Loucy (cell line): ENCODE results near the gene XRCC3.

Source experiments
- H2AFZ ChIP-seq: fragments of 200-600 bp; sonication (generic); 2 replicates; pipeline ENCODE4 v1.6.0; 2016; ENCODE audit warnings: antibody characterized with exemption, mild to moderate bottlenecking, low read length, moderate library complexity
- H3F3A ChIP-seq: fragments of 200-600 bp; 2 replicates; pipeline ENCODE4 v1.6.0; 2016; ENCODE audit warnings: antibody characterized with exemption, low read depth, mild to moderate bottlenecking
- H3K27me3 ChIP-seq: fragments of 200-600 bp; sonication (generic); 2 replicates; pipeline ENCODE4 v1.6.1; 2014; ENCODE audit warnings: low read length, mild to moderate bottlenecking; ENCODE audit not compliant: insufficient read depth, poor library complexity, severe bottlenecking
- H3K36me3 ChIP-seq: fragments of 200-600 bp; sonication (generic); 2 replicates; pipeline ENCODE4 v1.6.1; 2016; ENCODE audit warnings: low read length; ENCODE audit not compliant: insufficient read depth
- H3K4me1 ChIP-seq: fragments of 200-600 bp; sonication (generic); 2 replicates; pipeline ENCODE4 v1.5.1; 2014; ENCODE audit warnings: low read length, mild to moderate bottlenecking; ENCODE audit not compliant: insufficient read depth, poor library complexity, severe bottlenecking
- H3K4me2 ChIP-seq: fragments of 200-600 bp; sonication (generic); 2 replicates; pipeline ENCODE4 v1.6.0; 2014; ENCODE audit warnings: antibody characterized with exemption, low read length, low read depth, mild to moderate bottlenecking; ENCODE audit not compliant: poor library complexity, severe bottlenecking
- H3K4me3 ChIP-seq: fragments of 200-600 bp; sonication (generic); 2 replicates; pipeline ENCODE4 v1.5.1; 2014; ENCODE audit warnings: low read length, mild to moderate bottlenecking, mixed read lengths; ENCODE audit not compliant: poor library complexity, severe bottlenecking
- H3K79me2 ChIP-seq: fragments of 200-600 bp; sonication (generic); 2 replicates; pipeline ENCODE4 v1.6.1; 2014; ENCODE audit warnings: low read length; ENCODE audit not compliant: insufficient read depth
- H3K9ac ChIP-seq: fragments of 200-600 bp; sonication (generic); 2 replicates; pipeline ENCODE4 v1.6.0; 2014; ENCODE audit warnings: mild to moderate bottlenecking, low read depth, low read length, moderate library complexity; ENCODE audit not compliant: poor library complexity, severe bottlenecking
- H3K9me2 ChIP-seq: fragments of 200-600 bp; sonication (generic); replicated peaks from 2 replicates; pipeline ENCODE4 v1.6.1; 2016; ENCODE audit warnings: low read depth, low read length, mixed read lengths
- H3K9me3 ChIP-seq: fragments of 200-600 bp; sonication (generic); 2 replicates; pipeline ENCODE4 v1.6.1; 2014; ENCODE audit warnings: mild to moderate bottlenecking, antibody characterized with exemption, low read length, low read depth; ENCODE audit not compliant: insufficient read depth
- H4K20me1 ChIP-seq: fragments of 200-600 bp; sonication (generic); 2 replicates; pipeline ENCODE4 v1.6.0; 2014; ENCODE audit warnings: antibody characterized with exemption, low read length, mild to moderate bottlenecking; ENCODE audit not compliant: insufficient read depth, poor library complexity, severe bottlenecking
- EZH2phosphoT487 ChIP-seq: fragments of 200-600 bp; IDR thresholded peaks from 2 replicates; pipeline ENCODE4 v1.6.1; 2018; ENCODE audit warnings: antibody characterized with exemption, mild to moderate bottlenecking, moderate library complexity, borderline replicate concordance
- TF ChIP-seq, protein P1 (sequence below): fragments of 200-600 bp; sonication (generic); conservative IDR thresholded peaks from 2 replicates; pipeline ENCODE4 v1.5.1; 2014; ENCODE audit warnings: mild to moderate bottlenecking, antibody characterized with exemption, low read length

Gene XRCC3

DNA sequence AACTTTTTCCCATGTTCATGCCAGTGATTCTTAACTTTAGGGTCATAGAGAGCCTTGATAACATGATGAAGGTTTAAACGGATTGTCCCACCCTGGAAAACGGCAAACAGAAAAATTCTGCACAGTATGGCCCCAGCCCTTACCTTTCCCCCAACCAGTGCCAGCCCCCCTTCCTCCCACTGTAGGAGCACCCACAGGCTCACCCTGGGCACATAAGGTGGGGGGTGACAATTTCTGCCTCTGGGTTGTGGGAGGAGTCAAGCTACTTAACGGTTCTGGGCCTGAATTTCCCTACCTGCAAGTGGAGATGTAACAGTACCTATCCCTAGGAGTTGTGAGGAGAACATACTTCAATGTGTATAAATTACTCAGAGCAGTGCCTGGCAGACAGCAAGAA is 18.0 kb downstream of the XRCC3 start:
- H3K27me3 ChIP-seq: no peaks in the 10 kb centered on the region
- H2AFZ ChIP-seq: no peak overlapping the region
- no peak overlapping the region for H3K4me3 ChIP-seq
- H3K9me2 ChIP-seq: no peaks in the 10 kb centered on the region
- H3K79me2 ChIP-seq: no peaks in the 10 kb centered on the region
- H3K9me3 ChIP-seq: no peaks in the 10 kb centered on the region
- H4K20me1 ChIP-seq: no peaks in the 10 kb centered on the region
- TF ChIP-seq, protein P1, sequence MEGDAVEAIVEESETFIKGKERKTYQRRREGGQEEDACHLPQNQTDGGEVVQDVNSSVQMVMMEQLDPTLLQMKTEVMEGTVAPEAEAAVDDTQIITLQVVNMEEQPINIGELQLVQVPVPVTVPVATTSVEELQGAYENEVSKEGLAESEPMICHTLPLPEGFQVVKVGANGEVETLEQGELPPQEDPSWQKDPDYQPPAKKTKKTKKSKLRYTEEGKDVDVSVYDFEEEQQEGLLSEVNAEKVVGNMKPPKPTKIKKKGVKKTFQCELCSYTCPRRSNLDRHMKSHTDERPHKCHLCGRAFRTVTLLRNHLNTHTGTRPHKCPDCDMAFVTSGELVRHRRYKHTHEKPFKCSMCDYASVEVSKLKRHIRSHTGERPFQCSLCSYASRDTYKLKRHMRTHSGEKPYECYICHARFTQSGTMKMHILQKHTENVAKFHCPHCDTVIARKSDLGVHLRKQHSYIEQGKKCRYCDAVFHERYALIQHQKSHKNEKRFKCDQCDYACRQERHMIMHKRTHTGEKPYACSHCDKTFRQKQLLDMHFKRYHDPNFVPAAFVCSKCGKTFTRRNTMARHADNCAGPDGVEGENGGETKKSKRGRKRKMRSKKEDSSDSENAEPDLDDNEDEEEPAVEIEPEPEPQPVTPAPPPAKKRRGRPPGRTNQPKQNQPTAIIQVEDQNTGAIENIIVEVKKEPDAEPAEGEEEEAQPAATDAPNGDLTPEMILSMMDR: no peak
- no peak for TF ChIP-seq EZH2phosphoT487
- no peaks in the 10 kb centered on the region for H3K4me1 ChIP-seq
- H3K36me3 ChIP-seq: peaks cover 68% of the 10 kb centered on the region; the same call in 1 of the 2 replicates
- no peak overlapping the region for H3K9ac ChIP-seq
- no peaks in the 10 kb centered on the region for H3F3A ChIP-seq
- H3K4me2 ChIP-seq: no peak overlapping the region

DNA sequence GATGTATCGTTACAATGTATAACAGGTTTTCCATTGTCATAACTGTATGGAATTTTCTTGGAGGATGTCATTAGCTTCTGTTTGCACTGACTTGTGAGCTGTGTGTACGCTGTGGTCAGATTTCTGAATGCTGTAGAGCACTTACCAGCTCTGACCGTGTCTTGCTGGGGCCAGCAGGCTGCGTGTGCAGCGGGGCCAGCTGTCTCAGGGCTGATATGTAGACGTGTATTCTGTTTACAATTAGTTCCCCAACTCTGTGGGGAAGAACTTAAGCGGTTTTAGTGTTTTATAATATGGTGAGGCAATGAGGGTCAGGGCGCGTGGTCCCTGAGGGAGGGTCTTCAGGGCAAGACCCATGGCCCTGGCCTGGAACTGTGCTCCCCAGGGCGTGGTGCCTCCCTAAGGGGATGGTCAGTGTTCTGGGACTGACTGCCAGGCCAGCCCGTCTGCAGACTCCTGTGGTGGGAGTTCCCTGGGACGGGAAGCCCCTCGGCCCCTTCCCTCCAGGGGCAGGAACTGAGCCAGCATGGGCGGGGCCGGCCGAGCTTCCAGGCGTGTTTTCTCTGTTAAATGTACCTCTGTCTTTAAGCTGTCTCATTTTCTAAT is 18.7 kb downstream of the XRCC3 start:
- Histone ChIP-seq H3F3A (no peaks in the 10 kb centered on the region), H3K9ac (no peak overlapping the region), H3K4me1 (no peaks in the 10 kb centered on the region), H3K27me3 (no peaks in the 10 kb centered on the region), H3K4me3 (no peak overlapping the region), H4K20me1 (no peaks in the 10 kb centered on the region), H3K36me3 (peaks cover 66% of the 10 kb centered on the region; the same call in 1 of the 2 replicates), H3K79me2 (no peaks in the 10 kb centered on the region), H3K4me2 (no peak overlapping the region), H2AFZ (no peak overlapping the region), H3K9me3 (no peaks in the 10 kb centered on the region), H3K9me2 (no peaks in the 10 kb centered on the region)
- TF ChIP-seq EZH2phosphoT487: no peak
- TF ChIP-seq, protein P1: no peak

DNA sequence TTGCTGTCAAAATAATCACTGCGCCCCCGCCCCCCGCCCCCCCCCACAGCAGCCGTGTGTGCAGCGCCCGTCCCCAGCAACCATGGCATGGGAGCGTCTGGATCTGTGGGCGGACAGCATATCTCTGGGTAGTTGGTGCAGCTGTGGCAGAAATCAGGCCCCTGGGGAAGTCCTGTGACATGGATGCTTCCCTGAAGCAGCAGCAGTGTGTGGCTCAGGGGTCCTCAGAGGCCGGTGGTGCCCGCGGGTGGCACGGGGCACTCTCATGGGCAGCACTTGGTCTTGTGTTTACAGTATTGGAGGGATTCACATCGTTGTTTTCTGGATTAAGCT is 19.2 kb downstream of the XRCC3 start:
- Histone ChIP-seq H3K79me2 (no peaks in the 10 kb centered on the region), H3K4me3 (no peak overlapping the region), H4K20me1 (no peaks in the 10 kb centered on the region), H3K4me1 (no peaks in the 10 kb centered on the region), H3K4me2 (no peak overlapping the region), H3F3A (no peaks in the 10 kb centered on the region), H2AFZ (no peak overlapping the region), H3K27me3 (no peaks in the 10 kb centered on the region), H3K36me3 (peaks cover 64% of the 10 kb centered on the region; the same call in 1 of the 2 replicates), H3K9ac (no peak overlapping the region), H3K9me3 (no peaks in the 10 kb centered on the region), H3K9me2 (no peaks in the 10 kb centered on the region)
- no peak for TF ChIP-seq EZH2phosphoT487
- TF ChIP-seq, protein P1: no peak
